GM23338 (cell line): ENCODE results near the gene WNT5A. TPM values are rescaled to one million over a fixed set of nuclear protein-coding genes. Genes with fewer than 3 reads are reported as not detected.

Experiments
- ATAC-seq: fragments of 200-7000 bp; cut with Tn5 transposase; 3 replicates; pipeline ENCODE4 v1.9.1; 2020
- DNase-seq: peaks from one replicate; pipeline ENCODE4 v3.0.0-alpha.2; 2015; ENCODE audit warnings: low spot score
- H2AFZ ChIP-seq: fragments of 200-600 bp; sonication (generic); 2 replicates; pipeline ENCODE4 v1.8.0; 2016; ENCODE audit warnings: antibody characterized with exemption, mild to moderate bottlenecking, moderate library complexity
- H3F3A ChIP-seq: fragments of 200-600 bp; sonication (generic); replicated peaks from 2 replicates; pipeline ENCODE4 v1.8.0; 2017; ENCODE audit warnings: antibody characterized with exemption, mixed run types, low read depth
- H3K27ac ChIP-seq: fragments of 200-600 bp; sonication (generic); 2 replicates; pipeline ENCODE4 v1.6.1; 2016; ENCODE audit warnings: low read depth
- H3K27me3 ChIP-seq: fragments of 200-600 bp; sonication (generic); 2 replicates; pipeline ENCODE4 v1.8.0; 2016; ENCODE audit warnings: mild to moderate bottlenecking, mixed run types, moderate library complexity; ENCODE audit not compliant: insufficient read depth
- H3K36me3 ChIP-seq: fragments of 200-600 bp; sonication (generic); 2 replicates; pipeline ENCODE4 v1.8.0; 2016; ENCODE audit warnings: mild to moderate bottlenecking; ENCODE audit not compliant: insufficient read depth
- H3K4me1 ChIP-seq: fragments of 200-600 bp; sonication (generic); 2 replicates; pipeline ENCODE4 v1.8.0; 2016; ENCODE audit warnings: mild to moderate bottlenecking, moderate library complexity; ENCODE audit not compliant: insufficient read depth
- H3K4me2 ChIP-seq: fragments of 200-600 bp; sonication (generic); 2 replicates; pipeline ENCODE4 v1.7.1; 2017; ENCODE audit warnings: mixed run types
- H3K4me3 ChIP-seq: fragments of 200-600 bp; sonication (generic); 2 replicates; pipeline ENCODE4 v1.6.1; 2016; ENCODE audit warnings: mixed run types
- H3K79me2 ChIP-seq: fragments of 200-600 bp; sonication (generic); replicated peaks from 2 replicates; pipeline ENCODE4 v1.8.0; 2017; ENCODE audit warnings: mild to moderate bottlenecking; ENCODE audit not compliant: insufficient read depth
- H3K9me2 ChIP-seq: fragments of 200-600 bp; sonication (generic); 2 replicates; pipeline ENCODE4 v1.8.0; 2017; ENCODE audit not compliant: insufficient read depth
- H4K20me1 ChIP-seq: fragments of 200-600 bp; sonication (generic); replicated peaks from 2 replicates; pipeline ENCODE4 v1.8.0; 2017; ENCODE audit warnings: mild to moderate bottlenecking; ENCODE audit not compliant: insufficient read depth
- H3K27ac Mint-ChIP-seq: 2 replicates; pipeline ENCODE4 v1.8.0; 2020; ENCODE audit warnings: inconsistent platforms, mild to moderate bottlenecking, moderate library complexity, mixed read lengths
- H3K27me3 Mint-ChIP-seq: 3 replicates; pipeline ENCODE4 v1.8.0; 2022; ENCODE audit warnings: low read depth, mild to moderate bottlenecking, moderate library complexity, mixed read lengths, inconsistent platforms; ENCODE audit not compliant: insufficient read depth, poor library complexity
- H3K36me3 Mint-ChIP-seq: 3 replicates; pipeline ENCODE4 v1.8.0; 2021; ENCODE audit warnings: low read depth, mild to moderate bottlenecking, inconsistent platforms, moderate library complexity, mixed read lengths
- H3K4me1 Mint-ChIP-seq: 3 replicates; pipeline ENCODE4 v1.8.0; 2020; ENCODE audit warnings: mild to moderate bottlenecking, inconsistent platforms, mixed read lengths
- H3K4me3 Mint-ChIP-seq: 3 replicates; pipeline ENCODE4 v1.8.0; 2021; ENCODE audit warnings: moderate library complexity, mild to moderate bottlenecking, inconsistent platforms, mixed read lengths
- H3K9me3 Mint-ChIP-seq: 3 replicates; pipeline ENCODE4 v1.8.0; 2020; ENCODE audit warnings: moderate library complexity, mild to moderate bottlenecking, inconsistent platforms, mixed read lengths
- ZNF114 ChIP-seq: fragments of 250-450 bp; sonication (Bioruptor Pico); IDR thresholded peaks from 2 replicates; pipeline ENCODE4 v1.5.0; 2020; ENCODE audit warnings: mild to moderate bottlenecking, moderate library complexity
- ZNF331 ChIP-seq: fragments of 250-450 bp; sonication (Bioruptor Pico); IDR thresholded peaks from 2 replicates; pipeline ENCODE4 v1.5.0; 2020; ENCODE audit warnings: low read depth, mild to moderate bottlenecking, moderate library complexity
- polyA plus RNA-seq: library from polyadenylated mRNA; unstranded; fragments of >200 nt; fragmentation: Nextera tagmentation; extraction: Ambion mirVana; gene quantifications from 2 replicates; pipeline ENCODE4 v1.2.1, GENCODE V29; 2016
- total RNA-seq: library from RNA; depleted of rRNA; stranded (reverse); fragments of >200 nt; shearing (Covaris generic); gene quantifications from 2 replicates; pipeline ENCODE4 v1.2.3, GENCODE V29; 2014
- TF ChIP-seq, protein P1 (sequence below): IDR thresholded peaks from one replicate; pipeline ENCODE4 v1.6.1; 2018; ENCODE audit warnings: antibody characterized with exemption; ENCODE audit not compliant: unreplicated experiment
- TF ChIP-seq, protein P2 (sequence below): IDR thresholded peaks from 2 replicates; pipeline ENCODE4 v1.6.1; 2016; ENCODE audit warnings: antibody characterized with exemption
- TF ChIP-seq, protein P3 (sequence below): fragments of 250-450 bp; sonication (Bioruptor Pico); IDR thresholded peaks from 2 replicates; pipeline ENCODE4 v1.5.0; 2020; ENCODE audit warnings: mild to moderate bottlenecking, moderate library complexity

Gene WNT5A
- total and polyA plus RNA-seq, 2 experiments from 2014 or later: 0.53 to 4.0 TPM

DNA sequence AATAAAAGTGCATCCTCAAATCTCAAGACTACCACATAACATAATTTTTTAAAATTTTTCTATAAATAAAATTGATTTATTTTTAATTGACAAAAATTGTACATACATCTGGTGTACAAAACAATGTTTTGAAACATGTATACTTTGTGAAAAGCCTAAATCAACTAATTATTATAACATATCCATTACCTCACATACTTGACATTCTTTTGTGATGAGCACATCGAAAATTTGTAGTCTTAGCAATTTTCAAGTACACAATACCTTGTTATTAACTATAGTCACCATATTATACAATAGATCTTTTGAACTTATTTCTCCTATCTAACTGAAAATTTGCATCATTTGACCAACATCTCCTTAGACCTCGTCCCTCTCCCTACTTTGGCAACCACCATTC lies 7.9 kb upstream of the WNT5A start:
- DNase-seq: no peak
- ATAC-seq: no peak
- no peak overlapping the region for H3K4me2 ChIP-seq
- H3K4me1 ChIP-seq: peaks cover 8% of the 10 kb centered on the region; the same call in 1 of the 2 replicates
- no peaks in the 10 kb centered on the region for H3K79me2 ChIP-seq
- H3K9me3 Mint-ChIP-seq: no peaks in the 10 kb centered on the region
- peaks cover 16% of the 10 kb centered on the region for H3K27me3 Mint-ChIP-seq
- H3K4me3 Mint-ChIP-seq: no peak overlapping the region
- H2AFZ ChIP-seq: no peak overlapping the region
- TF ChIP-seq ZNF331 (CRISPR knock-in tag) (no peak), ZNF114 (CRISPR knock-in tag) (no peak)
- TF ChIP-seq, protein P1, sequence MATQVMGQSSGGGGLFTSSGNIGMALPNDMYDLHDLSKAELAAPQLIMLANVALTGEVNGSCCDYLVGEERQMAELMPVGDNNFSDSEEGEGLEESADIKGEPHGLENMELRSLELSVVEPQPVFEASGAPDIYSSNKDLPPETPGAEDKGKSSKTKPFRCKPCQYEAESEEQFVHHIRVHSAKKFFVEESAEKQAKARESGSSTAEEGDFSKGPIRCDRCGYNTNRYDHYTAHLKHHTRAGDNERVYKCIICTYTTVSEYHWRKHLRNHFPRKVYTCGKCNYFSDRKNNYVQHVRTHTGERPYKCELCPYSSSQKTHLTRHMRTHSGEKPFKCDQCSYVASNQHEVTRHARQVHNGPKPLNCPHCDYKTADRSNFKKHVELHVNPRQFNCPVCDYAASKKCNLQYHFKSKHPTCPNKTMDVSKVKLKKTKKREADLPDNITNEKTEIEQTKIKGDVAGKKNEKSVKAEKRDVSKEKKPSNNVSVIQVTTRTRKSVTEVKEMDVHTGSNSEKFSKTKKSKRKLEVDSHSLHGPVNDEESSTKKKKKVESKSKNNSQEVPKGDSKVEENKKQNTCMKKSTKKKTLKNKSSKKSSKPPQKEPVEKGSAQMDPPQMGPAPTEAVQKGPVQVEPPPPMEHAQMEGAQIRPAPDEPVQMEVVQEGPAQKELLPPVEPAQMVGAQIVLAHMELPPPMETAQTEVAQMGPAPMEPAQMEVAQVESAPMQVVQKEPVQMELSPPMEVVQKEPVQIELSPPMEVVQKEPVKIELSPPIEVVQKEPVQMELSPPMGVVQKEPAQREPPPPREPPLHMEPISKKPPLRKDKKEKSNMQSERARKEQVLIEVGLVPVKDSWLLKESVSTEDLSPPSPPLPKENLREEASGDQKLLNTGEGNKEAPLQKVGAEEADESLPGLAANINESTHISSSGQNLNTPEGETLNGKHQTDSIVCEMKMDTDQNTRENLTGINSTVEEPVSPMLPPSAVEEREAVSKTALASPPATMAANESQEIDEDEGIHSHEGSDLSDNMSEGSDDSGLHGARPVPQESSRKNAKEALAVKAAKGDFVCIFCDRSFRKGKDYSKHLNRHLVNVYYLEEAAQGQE: no peak
- TF ChIP-seq, protein P2, sequence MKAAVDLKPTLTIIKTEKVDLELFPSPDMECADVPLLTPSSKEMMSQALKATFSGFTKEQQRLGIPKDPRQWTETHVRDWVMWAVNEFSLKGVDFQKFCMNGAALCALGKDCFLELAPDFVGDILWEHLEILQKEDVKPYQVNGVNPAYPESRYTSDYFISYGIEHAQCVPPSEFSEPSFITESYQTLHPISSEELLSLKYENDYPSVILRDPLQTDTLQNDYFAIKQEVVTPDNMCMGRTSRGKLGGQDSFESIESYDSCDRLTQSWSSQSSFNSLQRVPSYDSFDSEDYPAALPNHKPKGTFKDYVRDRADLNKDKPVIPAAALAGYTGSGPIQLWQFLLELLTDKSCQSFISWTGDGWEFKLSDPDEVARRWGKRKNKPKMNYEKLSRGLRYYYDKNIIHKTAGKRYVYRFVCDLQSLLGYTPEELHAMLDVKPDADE: no peak
- TF ChIP-seq, protein P3, sequence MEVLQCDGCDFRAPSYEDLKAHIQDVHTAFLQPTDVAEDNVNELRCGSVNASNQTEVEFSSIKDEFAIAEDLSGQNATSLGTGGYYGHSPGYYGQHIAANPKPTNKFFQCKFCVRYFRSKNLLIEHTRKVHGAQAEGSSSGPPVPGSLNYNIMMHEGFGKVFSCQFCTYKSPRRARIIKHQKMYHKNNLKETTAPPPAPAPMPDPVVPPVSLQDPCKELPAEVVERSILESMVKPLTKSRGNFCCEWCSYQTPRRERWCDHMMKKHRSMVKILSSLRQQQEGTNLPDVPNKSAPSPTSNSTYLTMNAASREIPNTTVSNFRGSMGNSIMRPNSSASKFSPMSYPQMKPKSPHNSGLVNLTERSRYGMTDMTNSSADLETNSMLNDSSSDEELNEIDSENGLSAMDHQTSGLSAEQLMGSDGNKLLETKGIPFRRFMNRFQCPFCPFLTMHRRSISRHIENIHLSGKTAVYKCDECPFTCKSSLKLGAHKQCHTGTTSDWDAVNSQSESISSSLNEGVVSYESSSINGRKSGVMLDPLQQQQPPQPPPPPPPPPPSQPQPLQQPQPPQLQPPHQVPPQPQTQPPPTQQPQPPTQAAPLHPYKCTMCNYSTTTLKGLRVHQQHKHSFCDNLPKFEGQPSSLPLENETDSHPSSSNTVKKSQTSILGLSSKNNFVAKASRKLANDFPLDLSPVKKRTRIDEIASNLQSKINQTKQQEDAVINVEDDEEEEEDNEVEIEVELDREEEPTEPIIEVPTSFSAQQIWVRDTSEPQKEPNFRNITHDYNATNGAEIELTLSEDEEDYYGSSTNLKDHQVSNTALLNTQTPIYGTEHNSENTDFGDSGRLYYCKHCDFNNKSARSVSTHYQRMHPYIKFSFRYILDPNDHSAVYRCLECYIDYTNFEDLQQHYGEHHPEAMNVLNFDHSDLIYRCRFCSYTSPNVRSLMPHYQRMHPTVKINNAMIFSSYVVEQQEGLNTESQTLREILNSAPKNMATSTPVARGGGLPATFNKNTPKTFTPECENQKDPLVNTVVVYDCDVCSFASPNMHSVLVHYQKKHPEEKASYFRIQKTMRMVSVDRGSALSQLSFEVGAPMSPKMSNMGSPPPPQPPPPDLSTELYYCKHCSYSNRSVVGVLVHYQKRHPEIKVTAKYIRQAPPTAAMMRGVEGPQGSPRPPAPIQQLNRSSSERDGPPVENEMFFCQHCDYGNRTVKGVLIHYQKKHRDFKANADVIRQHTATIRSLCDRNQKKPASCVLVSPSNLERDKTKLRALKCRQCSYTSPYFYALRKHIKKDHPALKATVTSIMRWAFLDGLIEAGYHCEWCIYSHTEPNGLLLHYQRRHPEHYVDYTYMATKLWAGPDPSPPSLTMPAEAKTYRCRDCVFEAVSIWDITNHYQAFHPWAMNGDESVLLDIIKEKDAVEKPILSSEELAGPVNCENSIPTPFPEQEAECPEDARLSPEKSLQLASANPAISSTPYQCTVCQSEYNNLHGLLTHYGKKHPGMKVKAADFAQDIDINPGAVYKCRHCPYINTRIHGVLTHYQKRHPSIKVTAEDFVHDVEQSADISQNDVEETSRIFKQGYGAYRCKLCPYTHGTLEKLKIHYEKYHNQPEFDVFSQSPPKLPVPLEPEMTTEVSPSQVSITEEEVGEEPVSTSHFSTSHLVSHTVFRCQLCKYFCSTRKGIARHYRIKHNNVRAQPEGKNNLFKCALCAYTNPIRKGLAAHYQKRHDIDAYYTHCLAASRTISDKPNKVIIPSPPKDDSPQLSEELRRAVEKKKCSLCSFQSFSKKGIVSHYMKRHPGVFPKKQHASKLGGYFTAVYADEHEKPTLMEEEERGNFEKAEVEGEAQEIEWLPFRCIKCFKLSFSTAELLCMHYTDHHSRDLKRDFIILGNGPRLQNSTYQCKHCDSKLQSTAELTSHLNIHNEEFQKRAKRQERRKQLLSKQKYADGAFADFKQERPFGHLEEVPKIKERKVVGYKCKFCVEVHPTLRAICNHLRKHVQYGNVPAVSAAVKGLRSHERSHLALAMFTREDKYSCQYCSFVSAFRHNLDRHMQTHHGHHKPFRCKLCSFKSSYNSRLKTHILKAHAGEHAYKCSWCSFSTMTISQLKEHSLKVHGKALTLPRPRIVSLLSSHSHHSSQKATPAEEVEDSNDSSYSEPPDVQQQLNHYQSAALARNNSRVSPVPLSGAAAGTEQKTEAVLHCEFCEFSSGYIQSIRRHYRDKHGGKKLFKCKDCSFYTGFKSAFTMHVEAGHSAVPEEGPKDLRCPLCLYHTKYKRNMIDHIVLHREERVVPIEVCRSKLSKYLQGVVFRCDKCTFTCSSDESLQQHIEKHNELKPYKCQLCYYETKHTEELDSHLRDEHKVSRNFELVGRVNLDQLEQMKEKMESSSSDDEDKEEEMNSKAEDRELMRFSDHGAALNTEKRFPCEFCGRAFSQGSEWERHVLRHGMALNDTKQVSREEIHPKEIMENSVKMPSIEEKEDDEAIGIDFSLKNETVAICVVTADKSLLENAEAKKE (CRISPR knock-in tag): no peak
- H3K9me2 ChIP-seq: no peaks in the 10 kb centered on the region
- no peaks in the 10 kb centered on the region for H3K36me3 ChIP-seq
- no peaks in the 10 kb centered on the region for H4K20me1 ChIP-seq
- no peak overlapping the region for H3K27ac Mint-ChIP-seq
- no peaks in the 10 kb centered on the region for H3F3A ChIP-seq
- H3K4me1 Mint-ChIP-seq: peaks cover 9% of the 10 kb centered on the region
- no peak overlapping the region for H3K4me3 ChIP-seq
- no peaks in the 10 kb centered on the region for H3K36me3 Mint-ChIP-seq
- no peak overlapping the region for H3K27ac ChIP-seq
- peaks cover 32% of the 10 kb centered on the region for H3K27me3 ChIP-seq
